ENCODE measurements around the gene SLAIN2.
"Not testable (repeated sequence)": the region's sequence is repeated elsewhere in the genome, so short reads cannot be mapped to it uniquely, and the experiment has no call there.

SLAIN2 gene

DNA sequence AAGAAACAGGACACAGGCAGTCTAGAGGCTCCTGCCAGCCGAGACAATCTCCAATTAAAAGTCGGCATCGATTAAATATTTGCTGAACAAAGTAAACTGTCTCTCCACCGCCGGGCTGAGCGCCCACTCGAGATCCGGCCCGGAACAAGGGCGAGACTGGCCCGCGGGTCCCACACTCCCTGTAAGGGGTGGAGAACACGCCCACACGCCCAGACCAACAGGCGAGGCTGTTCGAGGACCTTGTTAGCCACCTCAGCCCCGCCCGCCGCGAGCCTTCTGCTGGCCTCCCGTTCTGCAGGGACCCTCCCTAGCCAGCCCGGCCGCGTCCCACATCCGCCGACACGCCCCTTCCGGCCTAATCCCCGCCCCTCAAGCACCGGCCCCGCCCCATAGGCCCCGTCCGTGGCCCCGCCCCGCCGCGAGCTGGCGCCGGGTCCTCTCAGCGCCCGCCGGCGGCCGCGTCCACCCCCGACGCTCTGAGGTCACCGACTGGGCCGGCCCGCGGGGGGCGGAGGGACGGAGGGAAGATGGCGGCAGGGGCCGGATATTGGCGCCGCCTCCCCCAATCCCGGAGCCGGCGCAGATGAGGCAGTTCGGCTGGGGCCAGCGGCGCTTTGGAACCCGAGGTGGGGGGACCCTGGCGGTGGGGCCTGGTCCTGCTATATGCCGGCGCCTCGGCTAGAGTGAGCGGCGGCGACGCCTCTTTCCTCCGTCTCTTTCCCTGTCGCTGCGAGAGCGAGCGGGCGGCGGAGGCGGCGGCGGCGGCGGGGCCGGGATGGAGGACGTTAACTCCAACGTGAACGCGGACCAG lies at the start of gene SLAIN2:
SLAIN2 (plus strand) TSS at position 565 of the 811 bp plus-strand sequence; CDS start at position 776, 211 bp downstream.
- peak; percentile 98 for DNase-seq

DNA sequence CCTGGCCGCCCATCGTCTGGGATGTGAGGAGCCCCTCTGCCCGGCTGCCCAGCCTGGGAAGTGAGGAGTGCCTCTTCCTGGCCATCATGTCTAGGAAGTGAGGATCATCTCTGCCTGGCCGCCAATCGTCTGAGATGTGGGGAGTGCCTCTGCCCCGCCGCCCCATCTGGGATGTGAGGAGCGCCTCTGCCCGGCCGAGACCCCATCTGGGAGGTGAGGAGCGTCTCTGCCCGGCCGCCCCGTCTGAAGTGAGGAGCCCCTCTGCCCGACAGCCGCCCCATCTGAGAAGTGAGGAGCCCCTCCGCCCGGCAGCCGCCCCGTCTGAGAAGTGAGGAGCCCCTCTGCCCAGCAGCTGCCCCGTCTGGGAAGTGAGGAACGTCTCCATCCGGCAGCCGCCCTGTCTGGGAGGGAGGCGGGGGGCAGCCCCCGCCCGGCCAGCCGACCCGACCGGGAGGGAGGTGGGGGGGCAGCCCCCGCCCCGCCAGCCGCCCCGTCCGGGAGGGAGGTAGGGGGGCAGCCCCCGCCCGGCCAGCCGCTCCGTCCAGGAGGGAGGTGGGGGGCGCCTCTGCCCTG lies 49.0 kb upstream of the SLAIN2 start:
- not testable (repeated sequence) for DNase-seq

DNA sequence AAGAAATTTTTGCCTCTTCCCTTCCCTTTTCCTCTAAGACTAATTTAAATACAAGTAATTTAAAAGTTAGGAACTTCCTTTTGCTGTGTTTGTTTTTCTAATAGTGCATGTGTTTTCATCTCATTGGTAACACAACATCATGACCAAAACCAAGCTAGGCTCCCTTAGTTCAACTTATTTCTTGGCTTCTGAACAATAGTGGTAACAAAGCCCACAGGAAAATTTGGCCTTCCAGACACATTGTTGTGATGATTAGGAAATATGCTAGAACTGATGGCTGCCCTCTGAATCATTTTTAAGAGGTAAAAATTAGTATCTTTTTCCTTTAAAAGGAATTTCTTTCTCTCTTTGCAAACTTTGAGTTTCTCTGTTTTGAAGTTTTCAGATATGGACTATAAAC lies 46.2 kb upstream of the SLAIN2 start:
- no peak for DNase-seq

DNA sequence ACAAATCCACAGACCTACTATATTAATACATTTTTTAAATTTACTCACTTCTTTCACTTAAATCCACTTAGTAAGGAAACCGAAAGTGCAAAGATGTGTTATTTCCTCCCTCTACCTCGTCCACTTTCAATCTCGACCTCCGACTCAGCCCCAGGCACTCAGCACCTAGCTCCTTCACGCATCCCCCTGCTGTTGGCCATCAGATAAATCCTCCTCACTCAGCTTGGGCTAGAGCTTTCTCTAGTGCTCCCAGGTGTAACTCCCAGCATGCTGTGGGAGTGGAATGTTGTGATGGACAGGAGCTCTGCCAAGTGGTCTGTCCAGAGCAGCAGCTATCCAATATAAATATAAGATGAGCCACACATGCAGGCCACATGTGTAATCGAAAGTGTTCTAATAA lies 45.0 kb upstream of the SLAIN2 start:
- no peak for DNase-seq

DNA sequence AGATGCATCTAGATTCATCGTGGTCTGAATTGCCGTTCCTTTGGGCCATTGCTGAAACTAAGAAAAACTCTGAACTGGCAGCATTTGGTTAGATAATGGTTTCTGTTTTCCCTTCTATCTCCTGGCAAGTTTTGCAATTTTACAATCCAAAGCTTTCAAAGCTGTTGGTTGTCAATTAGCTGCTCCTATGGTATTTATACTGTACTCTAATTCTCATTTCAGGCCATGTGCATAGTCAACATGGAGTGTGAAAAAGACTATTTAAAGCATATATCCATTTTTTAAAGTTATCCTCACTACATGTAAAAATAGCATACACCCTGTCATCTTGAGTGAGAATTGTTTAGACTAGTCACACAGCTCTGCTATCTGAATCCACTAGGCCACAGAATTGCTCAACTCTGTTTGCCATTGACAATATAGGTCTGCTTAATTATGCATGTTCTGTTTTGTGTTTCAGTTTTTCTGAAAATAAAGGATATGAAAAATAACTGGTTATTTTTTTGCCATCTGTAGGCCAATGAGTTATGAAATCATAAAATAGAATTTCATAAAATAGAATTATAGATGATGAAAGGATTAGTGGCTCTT lies 44.0 kb upstream of the SLAIN2 start:
- no peak for DNase-seq

DNA sequence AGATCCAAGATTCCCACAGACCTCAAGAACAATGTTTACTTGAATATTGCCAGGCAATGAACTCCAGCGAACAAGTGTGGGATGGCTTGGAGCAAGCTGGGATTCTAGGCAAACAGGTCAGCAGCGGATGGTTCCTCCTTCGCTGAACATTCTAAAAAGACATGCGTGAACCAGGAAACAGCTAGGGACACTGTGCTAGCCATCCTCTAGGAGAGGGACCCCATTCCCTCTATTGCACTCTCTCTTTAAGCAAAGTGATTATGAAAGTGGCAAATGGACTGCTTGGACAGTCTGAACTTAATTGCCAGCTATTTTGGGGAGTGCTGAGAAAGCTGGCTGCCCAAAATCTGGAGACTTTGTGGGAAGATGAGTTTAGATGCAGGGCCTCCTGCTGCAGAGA lies 41.8 kb upstream of the SLAIN2 start:
- DNase-seq: no peak

DNA sequence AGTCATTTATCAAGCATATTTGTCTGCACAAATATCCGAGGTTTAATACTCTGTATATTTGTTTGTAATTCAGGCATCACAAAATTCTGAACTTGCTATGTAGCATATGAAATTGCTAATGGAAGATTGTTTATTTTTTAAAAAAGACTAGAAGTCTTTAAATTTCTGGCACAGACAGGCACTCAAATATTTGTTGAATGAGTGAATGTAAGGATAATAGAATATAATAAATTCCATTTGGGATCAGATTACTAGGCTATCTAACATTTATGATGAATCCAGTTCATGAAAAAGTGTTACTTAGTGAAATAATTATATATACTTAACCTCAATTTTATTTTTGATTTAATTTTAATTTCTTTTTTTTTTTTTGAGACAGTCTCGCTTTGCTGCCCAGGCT lies 41.3 kb upstream of the SLAIN2 start:
- DNase-seq: no peak

DNA sequence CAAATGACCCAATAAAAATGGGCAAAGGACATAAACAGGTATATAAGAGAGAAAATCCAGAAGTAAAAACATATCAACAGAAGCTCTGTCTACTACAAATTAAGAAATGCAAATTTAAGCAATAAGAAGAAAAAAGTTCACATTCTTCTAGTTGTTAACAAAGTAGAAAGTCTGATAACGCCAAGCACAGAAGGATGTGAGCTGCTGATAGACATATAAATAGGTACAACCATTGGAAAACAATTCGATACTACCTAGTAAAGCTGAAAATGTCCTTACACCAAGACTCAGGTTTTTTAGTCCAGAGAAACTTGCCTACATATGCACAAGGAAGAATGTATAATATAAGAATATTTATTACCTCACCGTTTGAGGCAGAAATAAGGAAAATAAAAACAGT lies 35.8 kb upstream of the SLAIN2 start:
- DNase-seq: no peak

DNA sequence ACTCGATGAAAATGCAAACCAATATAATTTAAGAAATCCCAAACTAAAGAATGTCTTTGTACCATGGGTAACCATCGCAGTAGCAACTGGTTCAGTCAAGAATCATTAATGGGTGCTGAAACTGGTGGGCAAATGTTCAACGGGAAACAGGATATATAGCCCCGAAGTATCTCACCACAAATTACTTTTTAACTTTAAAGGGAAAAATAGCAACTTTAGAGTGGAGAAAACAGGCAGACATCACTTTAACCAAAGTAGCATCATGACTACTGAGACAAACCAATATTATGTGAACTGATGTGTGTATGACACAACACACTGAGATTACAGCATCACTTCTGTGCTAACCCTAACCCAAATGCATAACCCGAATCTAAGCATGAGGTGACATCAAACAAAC lies 33.8 kb upstream of the SLAIN2 start:
- no peak for DNase-seq

DNA sequence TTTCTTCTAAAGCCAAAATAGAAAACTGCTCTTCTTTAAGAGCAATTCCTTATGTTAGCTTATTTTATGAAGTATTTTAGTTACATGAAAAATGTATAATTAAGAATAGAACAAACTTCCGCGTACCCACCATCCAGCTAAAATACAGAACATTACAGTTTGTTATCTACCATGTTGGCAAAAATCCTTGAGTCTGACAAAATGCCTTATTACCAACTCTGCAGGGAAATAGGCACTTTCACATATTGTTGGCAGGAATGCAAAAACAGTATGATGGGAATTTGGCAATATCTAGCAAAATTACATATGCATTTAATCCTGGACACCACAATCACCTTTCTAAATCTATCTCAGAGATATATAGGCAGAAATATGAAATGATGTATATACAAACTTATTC lies 32.4 kb upstream of the SLAIN2 start:
- DNase-seq: no peak

DNA sequence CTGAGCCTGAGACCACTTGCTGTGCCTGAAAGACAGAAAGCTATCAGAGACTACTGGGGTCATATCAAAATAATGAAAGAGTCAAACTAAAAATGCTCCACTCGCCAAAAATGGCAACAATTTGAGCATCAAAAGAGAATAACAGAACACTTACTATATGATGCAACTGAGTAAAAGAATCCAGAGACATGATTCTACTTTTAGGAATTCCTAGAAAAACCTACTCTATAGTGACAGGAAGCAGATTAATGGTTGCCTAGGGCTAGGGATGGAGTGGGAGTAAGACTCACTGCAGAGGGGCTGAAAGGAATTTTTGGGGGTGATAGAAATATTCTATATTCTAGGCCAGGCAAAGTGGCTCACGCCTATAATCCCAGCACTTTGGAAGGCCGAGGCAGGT lies 29.4 kb upstream of the SLAIN2 start:
- DNase-seq: no peak

DNA sequence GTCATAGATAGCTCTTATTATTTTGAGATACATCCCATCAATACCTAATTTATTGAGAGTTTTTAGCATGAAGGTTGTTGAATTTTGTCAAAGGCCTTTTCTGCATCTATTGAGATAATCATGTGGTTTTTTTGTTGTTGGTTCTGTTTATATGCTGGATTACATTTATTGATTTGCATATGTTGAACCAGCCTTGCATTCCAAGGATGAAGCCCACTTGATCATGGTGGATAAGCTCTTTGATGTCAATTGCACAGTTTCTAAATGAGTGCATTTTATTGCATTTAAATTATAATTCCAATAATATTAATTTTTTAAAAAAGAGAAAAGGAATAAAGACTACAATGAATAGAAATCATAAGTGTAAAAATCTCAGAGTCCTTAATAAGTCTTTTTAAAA lies 26.6 kb upstream of the SLAIN2 start:
- not testable (repeated sequence) for DNase-seq

DNA sequence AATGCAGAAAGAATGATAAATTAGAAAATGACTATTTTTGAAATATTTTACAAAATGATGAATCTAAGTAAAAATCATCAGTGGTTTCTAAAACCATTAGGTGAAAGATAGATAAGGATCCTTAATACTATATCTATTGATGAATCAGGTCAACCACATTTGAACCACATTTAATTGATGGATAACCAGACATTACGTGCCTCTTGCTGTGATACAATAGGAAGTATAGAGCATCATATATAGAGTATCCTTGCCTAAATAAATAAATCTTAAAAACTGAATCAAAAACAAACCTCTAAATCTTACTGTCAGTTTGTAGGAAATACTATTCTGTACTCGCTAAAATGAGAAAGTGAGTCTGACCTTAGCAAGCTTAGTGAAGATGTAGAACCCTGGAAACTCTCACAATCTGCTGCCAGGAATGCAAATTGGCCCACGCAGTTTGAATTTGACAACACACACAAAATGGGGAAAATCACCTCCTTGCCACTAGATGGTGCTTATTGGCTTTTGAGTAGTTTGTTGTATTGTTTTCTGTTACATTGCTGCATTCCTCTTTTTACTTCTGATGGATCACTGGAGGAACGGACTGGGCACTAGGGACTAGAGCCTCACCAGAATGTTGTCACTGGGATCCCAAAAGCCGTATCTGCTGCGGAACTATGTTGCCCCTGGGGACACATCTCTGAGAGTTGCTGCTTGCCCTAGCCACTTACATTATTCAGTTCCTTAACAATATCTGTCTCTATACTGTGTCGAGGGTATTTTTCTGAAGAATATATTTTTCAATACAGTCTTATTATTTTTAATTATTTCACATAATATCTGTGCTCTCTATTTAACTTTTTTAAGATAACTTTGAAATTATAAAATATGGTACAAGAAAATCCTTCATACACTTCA lies 25.4 kb upstream of the SLAIN2 start:
- DNase-seq: peak; percentile 60

DNA sequence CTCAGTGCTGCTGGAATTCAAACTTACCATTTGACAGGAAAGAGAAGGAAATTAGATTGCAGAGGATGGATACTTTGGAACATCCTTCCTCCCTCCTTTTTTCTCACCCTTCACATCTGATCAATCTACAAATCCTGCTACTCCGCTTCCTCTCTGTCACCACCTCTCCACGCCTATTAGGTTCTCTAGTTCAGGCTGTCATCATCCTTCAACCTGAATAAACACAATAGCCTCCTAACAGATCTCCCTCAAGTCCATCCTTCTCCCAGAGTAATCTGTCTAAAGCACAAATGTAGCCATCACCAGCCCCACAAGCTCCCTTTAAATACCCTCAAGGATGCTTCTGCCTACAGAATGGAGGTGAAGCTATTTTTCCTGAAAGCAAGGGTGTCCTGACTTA lies 20.0 kb upstream of the SLAIN2 start:
- no peak for DNase-seq

DNA sequence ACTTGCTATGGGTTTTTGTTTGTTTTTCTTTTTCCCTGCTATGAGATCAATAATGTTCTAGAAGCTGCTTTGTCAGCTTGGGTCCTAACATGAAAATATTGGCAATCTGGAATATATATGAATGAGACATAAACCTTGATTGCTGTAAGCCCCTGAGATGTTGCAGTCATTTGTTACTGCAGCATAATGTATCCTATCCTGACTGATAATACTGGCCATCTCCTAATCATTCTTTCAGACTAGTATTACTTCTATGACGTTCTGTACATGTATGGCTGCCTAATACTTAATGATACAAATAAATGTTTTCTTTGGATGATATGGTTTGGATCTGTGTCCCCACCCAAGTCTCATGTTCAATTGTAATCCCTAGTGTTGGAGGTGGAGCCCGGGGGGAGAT lies 19.3 kb upstream of the SLAIN2 start:
- no peak for DNase-seq

DNA sequence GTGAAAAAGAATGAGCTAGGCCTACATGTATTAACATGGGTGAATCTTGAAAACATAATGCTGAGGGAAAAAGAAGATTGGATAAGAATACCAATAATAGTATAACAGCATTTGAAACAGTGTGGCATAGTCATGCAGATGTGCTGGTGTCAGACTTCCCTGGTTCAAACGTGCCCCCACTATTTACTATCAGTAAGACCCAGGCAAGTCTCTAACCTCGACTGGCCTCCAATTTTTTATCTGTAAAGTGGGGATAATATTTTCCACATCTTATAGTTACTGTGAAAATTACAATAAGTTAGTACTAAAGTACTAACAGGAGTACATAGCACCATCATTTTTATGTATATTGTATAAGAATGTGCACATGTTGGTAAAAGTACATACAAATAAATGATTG lies 17.0 kb upstream of the SLAIN2 start:
- no peak for DNase-seq

DNA sequence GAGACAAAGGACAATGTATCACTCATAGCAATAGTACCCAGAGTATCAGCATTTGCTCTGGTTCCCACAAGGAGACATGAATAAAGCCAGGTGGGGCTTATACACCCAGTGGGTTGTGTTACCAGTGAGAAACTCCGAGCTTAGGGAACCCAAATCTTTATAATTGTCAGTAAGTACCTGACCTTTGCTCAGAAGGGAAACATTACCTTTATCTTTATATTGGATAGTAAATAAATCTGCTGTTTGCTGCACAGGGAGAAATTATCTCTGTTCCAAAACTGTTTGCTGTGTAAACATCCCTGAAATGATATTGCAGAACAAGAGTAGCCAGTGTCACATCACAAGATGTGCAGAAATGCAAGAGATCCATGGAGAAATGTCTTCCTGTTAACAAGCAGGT lies 12.1 kb upstream of the SLAIN2 start:
- DNase-seq: no peak

DNA sequence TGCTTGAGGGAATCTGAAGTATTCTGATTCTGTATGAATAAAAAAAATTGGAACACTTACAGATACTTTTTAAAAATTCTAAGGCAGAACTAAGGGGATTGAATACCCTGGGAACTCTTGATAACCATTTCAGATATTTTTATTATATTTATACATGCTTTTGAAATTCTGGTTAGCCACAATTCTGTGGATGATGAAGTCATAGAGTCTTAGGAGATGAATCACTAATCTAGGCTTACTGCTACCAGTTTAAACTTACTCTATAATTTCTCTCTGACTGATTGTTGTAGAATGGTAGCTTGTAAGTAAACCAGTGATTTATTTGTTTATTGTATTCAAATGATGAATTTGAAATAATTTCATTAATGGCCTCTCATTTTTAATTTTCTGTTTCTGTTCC lies 11.4 kb upstream of the SLAIN2 start:
- DNase-seq: no peak

DNA sequence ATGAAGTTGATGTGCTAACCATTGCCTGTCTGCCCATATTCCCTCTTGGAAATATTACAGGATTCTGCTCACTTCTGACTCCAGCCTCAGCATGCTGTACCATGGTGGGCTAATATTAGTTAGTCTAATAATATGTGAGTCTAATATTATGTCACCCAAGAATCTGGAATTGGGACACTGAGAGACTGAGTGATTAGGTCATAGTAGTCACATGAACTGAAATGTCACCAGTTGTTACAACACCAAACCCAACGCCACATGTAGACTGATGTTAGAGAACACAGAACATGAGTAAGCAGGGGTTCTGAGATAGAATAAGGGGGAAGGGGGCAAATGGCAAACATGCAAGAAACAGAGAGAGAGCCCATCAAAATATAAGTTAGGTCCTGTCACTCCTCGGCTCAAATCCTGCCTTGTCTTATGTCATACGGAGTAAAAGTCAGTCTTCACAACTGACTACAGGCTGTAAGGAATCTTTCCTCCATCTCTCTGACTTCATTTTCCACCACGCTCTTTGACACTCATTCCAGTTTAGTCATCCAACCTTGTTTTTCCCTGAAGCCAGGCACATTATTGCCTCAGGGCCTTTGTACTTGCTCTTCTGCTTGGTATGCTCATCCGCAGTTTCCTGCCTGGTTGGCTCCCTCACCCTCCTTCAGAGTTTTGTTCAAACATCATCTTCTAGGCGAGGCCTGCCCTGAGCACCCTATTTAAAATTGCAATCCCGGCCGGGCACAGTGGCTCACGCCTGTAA lies 9.6 kb upstream of the SLAIN2 start:
- no peak for DNase-seq

DNA sequence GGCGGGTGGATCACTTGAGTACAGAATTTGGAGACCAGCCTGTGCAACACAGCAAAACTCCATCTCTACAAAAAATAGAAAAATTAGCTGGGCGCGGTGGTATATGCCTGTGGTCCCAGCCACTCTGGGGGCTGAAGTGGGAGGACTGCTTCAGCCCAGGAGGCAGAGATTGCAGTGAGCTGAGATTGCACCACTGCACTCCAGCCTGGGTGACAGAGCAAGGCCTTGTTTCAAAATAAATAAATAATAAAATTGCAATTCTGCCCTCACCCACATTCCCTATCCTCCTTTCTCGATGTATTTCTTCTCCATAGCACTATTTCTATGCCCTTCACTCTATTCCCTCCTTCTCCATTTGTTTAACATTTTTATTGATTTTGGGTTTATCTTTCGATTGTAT lies 8.7 kb upstream of the SLAIN2 start:
- no peak for DNase-seq

DNA sequence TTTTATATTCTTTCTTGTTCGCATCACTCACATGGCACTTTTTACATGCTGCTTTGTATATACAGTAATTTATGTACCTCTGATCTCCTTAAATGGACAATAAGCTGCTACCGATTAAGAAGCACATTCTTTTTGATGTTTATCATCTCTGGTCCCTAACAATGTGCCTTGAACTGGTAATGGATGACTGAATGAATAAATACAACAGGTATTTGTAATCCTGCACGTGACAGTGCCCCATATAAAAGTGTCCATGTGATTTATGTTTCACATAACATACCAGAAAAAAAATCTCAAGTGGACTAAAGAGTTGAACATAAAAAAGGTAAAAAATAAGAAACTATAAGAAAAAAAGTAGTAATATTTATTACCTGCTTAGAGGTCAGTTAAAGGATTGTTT lies 7.7 kb upstream of the SLAIN2 start:
- no peak for DNase-seq

DNA sequence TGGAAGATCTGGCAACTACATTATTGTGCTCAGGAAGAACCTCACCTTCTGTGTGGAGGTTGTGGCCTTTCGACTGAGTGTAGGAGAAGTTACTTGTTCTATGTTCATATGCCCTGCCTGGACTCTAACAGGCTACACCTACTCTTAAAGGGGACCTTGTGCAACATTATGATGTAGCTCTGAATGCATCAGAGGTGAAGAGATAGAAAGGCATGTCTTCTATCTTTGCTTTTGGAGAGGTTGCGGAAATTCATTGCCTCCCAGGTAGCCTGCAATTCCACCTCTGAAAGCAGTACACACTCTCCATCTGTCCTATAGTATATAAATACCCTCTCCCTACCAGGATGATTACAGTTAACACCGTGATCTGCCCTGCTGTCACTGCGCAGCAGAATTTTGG lies 7.1 kb upstream of the SLAIN2 start:
- no peak for DNase-seq

DNA sequence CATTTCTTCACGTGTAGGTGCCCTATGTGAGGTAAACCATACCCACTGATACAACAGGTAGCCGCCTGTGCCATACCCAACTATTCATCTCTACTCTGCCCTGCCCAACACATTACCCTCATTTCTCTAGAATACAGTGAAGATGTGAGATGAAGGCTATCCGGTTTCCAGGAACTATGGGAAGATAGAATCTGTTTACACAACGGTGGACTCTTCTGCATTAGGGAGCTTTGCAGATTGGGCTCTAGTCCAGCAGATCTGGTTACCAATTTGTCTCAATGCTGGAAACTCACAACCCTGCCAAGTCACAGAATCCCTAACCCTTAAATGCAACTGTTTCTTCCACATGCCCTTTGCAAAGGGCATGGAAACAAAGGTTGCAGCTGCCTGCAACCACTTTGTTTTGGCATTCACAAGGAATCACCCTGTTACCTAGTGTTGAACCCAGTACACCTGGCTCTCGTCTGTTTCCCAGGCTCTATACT lies 6.4 kb upstream of the SLAIN2 start:
- DNase-seq: no peak

Measured in NCI-H82 (cell line).